Hippocampal formation (tissue), 2 donors: ENCODE measurements around the gene ZNF580.

Experiments
- DNase-seq, 2 donors: peaks; one replicate each; lab custom pipeline; 2025; lab: John Stamatoyannopoulos, UW

ZNF580 gene

GRCh38 chr19:55692681-55693081 lies 51.9 kb downstream of the ZNF580 start:
- no peak for DNase-seq
